Fibroblast of skin of abdomen (primary cell): ENCODE results near the gene PROCA1. TPM values are rescaled to one million over a fixed set of nuclear protein-coding genes. Genes with fewer than 3 reads are reported as not detected.

Experiments
- DNase-seq: peaks from one replicate; pipeline ENCODE4 v3.0.0-alpha.2; 2013
- polyA plus RNA-seq, 2 experiments: library from polyadenylated mRNA; unstranded; fragments of 120-200 nt; gene quantifications; one replicate each; pipeline ENCODE4 v1.2.1, GENCODE V29; 2013; ENCODE audit not compliant: insufficient read length in 2 of 2

PROCA1 gene, protein sequence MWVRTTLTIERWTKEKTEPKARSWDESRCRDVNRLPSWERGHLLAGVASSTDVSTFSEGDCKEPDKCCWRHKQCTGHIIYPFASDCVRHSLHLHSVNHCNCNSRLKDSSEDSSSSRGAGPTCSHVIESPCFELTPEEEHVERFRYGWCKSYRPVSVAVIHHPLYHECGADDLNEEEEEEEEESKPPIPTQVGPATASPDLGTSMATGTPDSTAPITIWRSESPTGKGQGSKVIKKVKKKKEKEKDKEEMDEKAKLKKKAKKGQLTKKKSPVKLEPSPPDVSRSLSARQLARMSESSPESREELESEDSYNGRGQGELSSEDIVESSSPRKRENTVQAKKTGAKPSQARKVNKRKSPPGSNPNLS
- 1.8 TPM for polyA plus RNA-seq (2013, experiment 1 of 2; ENCODE audit: insufficient read length)
- 1.7 TPM for polyA plus RNA-seq (2013, experiment 2 of 2; ENCODE audit: insufficient read length)

GRCh38 chr17:28711723-28712031 lies at the start of gene PROCA1:
TSS of gene PROCA1 (minus strand) at chr17:28711888. CDS start at chr17:28711660, 228 bp downstream.
- no peak for DNase-seq

GRCh38 chr17:28760601-28761562 lies 49.2 kb upstream of the PROCA1 start:
- DNase-seq: peak; percentile 28

- no peak for DNase-seq
Observed at GRCh38 chr17:28759256-28759865, 47.7 kb upstream of the PROCA1 start.

GRCh38 chr17:28758411-28759121 lies 46.9 kb upstream of the PROCA1 start:
- DNase-seq: no peak

DNA sequence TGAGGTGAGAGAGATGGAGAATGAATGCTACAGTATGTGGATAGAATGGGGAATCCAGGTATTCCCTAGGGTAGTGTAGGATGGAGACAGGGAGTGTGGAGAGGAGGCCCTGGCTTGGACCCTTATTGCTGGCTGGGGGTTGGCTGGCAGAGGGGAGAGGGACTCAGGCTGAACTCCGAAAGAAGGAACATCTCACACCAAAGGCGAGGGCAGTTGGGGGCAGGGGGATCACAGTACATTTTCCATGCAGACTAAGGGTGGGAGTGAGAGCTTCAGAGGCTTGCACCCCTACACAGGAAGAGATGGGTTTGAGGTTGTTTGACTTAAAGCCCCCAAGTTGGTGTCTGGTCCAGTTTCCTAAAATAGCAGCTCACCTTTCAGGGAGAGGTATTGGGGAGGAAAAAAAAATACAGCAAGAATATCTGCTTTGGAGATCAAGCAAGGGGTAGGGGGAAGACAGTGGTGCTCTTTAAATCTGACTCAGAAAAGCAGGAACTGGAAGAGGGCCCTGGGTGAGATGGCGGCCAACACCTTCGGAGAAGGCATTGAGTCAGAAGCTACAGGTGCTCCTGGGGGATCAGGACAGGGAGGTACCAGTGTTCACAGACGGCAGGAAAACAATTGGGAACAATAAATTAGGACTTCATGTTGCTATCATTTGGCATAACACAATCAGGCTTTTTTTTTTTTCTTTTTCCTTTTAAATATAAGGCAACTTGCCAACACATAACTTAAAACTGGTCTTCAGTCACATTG lies 44.5 kb upstream of the PROCA1 start:
- DNase-seq: no peak

GRCh38 chr17:28755486-28755885 lies 43.8 kb upstream of the PROCA1 start:
- no peak for DNase-seq

DNA sequence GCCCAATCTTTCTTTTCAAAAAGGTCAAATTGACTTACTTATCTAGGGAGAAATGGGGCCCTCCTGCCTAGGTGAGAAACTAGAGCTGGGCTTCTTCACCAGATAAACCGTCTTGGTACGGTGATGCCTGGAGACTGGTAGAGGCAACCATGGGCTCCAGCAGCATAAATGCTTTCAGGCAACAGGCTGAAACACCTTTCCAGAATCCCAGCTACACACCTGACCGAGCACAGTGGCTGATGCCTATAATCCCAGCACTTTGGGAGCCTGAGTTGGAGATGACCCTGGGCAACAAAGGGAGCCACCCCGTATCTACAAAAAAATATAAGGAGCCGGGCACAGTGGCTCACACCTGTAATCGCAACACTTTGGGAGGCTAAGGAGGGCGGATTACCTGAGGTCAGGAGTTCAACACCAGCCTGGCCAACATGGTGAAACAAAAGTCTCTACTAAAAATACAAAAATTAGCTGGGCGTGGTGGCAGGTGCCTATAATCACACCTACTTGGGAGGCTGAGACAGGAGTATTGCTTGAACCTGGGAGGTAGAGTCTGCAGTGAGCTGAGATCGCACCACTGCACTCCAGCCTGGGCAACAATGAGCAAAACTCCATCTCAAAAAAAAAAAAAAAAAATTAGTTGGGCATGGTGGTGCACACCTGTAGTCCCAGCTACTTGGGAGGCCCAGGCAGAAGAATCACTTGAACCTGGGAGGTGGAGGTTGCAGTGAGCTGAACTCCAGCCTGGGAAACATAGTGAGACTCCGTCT lies 40.1 kb upstream of the PROCA1 start:
- DNase-seq: no peak

DNA sequence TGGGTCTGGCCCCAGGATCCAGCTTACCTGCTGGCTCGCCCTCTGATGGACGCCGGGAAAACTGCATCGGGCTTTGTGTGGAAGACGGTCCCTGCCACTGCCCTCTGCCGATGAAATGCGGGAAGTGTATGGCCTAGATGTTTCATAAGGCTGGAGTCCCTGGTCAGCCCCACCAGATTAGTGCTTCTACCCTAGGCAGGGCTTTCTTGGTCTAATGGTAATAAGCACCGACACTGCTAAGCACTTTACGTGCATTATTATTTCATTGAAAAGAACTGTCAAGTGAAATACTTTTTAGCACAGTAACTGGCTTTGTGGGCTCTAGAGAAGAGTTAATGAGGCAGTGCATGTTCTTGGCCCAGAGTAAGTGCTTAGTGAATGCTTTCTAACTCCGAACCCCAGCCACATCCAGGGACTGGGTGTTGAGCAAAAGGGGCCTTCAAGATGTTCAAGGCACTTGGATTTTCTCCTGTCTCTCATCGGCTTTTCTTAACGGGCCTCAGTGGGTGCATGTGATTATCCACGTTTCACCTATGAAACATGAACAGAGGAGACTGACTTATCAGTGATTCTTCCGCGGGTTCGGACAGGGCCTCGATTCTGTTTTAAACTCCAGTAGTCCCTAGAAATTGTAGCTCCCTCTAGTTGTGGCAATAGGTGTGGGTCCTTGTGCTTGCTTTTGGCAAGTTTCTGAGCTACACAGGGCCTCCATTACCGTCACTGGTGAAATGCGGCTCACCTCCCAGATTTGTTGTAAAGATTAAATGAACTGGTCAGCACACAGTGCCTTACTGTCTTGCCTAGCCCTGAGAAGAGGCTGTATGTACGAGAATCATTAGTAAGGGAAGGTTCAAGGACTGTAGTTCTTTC lies 38.7 kb upstream of the PROCA1 start:
- peak; percentile 88 for DNase-seq

DNA sequence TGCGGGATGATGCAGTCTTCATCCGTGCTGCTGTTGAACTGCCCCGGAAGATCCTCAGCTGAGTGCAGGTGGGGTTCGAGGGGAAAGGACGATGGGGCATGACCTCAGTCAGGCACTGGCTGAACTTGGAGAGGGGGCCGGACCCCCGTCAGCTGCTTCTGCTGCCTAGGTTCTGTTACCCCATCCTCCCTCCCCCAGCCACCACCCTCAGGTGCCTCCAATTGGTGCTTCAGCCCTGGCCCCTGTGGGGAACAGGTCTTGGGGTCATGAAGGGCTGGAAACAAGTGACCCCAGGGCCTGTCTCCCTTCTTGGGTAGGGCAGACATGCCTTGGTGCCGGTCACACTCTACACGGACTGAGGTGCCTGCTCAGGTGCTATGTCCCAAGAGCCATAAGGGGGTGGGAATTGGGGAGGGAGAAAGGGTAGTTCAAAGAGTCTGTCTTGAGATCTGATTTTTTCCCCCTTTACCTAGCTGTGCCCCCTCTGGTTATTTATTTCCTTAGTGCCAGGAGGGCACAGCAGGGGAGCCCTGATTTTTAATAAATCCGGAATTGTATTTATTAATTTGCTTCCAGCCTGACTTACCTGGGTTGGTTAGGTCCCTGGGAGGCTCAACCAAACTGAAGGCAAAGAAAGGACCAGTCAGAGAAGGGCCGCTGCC lies 38.0 kb upstream of the PROCA1 start:
- no peak for DNase-seq

GRCh38 chr17:28748852-28749515 lies 37.3 kb upstream of the PROCA1 start:
- no peak for DNase-seq

GRCh38 chr17:28747801-28748750 lies 36.4 kb upstream of the PROCA1 start:
- DNase-seq: no peak

DNA sequence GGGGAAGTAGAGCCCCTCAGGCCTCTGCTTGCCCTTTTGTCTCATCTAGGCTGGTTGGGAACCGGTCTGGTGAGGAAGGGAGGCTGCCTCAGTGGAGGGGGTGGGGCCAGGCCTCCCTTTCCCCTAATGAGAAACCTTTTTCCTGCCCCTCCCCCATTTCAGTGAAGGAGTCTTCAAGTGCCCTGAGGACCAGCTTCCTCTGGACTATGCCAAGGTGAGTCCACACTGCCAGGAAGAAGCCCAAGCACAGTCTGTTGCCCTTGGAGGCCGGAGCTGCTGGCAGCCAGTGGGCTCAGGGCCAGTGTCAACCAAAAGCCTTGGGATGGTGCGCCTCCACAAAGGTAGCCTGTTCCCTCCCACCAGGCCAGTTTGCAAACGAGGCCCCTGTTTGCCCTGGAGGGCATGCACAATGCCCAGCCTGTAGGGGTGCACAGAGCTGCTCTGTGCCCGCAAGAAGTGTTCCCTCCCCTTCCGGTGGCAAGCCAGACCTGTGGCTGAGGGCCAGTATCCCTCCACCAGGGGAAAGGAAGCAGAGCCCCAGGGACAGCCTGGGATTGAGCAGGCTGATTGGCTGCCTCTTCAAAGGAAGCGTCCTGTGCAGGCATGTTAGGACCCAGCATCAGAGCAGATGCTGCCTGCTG lies 35.5 kb upstream of the PROCA1 start:
- DNase-seq: no peak

- no peak for DNase-seq
Observed at GRCh38 chr17:28746611-28747050, 34.9 kb upstream of the PROCA1 start.

DNA sequence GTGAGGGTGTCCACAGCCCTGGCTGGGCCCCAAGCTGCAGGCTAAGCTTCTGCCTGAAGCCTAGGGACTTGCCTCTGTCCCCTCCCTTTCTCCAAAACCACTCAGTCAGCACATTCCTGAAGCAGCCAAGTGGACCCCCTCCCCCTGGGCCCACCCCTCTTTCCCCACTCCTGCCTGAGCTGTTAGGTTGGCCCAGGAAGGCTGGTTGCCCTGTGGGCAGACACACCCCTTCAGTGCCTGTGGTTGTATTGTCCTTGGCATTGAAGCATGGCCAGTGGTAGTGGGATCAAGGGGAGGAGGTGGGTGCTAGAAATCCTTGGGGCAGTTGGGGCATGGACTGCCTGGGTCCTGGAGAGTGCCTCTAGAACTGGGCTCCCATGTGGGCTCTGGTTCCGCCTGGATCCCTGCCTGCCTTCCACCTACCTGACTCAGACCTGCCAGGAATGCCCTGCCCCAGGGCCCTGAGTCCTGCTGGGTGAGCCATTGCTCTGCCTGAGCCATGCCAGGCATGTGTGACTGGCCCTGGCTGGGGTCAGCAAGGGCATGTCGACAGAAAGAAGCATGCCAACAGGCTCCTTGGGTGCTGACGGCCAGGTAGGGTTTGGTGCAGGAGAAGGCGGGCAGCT lies 34.2 kb upstream of the PROCA1 start:
- no peak for DNase-seq

- DNase-seq: peak; percentile 56
Observed at GRCh38 chr17:28744972-28745785, 33.5 kb upstream of the PROCA1 start.
